Left renal pelvis (tissue), 4 donors: ENCODE results near the gene NEURL1. TPM values are rescaled to one million over a fixed set of nuclear protein-coding genes. Genes with fewer than 3 reads are reported as not detected.

Experiments used
- DNase-seq, 4 donors: peaks; one replicate each; pipeline ENCODE4 v3.0.0-alpha.2; 2013; ENCODE audit warnings: low read depth in 4 of 4, low spot score in 3 of 4
- polyA plus RNA-seq, 4 donors: library from polyadenylated mRNA; unstranded; fragments of 120-200 nt; gene quantifications; one replicate each; pipeline ENCODE4 v1.2.1, GENCODE V29; 2013; ENCODE audit not compliant: insufficient read length in 4 of 4

Gene NEURL1
- polyA plus RNA-seq, 4 donors = 0.83 to 3.3 (median 0.92) TPM

GRCh38 chr10:103543617-103544525 is 50.4 kb downstream of the NEURL1 start:
- no peak for DNase-seq

GRCh38 chr10:103544657-103545310 is 51.3 kb downstream of the NEURL1 start:
- no peak for DNase-seq

GRCh38 chr10:103545366-103545765 is 51.9 kb downstream of the NEURL1 start:
- no peak for DNase-seq

- DNase-seq = no peak
Measured at GRCh38 chr10:103545771-103546281, 52.3 kb downstream of the NEURL1 start.

- no peak for DNase-seq
Measured at GRCh38 chr10:103546401-103546800, 52.9 kb downstream of the NEURL1 start.

- no peak for DNase-seq
Measured at GRCh38 chr10:103547391-103547946, 54.0 kb downstream of the NEURL1 start.

GRCh38 chr10:103548006-103548405 is 54.5 kb downstream of the NEURL1 start:
- no peak for DNase-seq

GRCh38 chr10:103548581-103549348 is 55.3 kb downstream of the NEURL1 start:
- DNase-seq = no peak

- DNase-seq = no peak
Measured at GRCh38 chr10:103549349-103549685, 55.8 kb downstream of the NEURL1 start.

GRCh38 chr10:103550229-103550628 is 56.7 kb downstream of the NEURL1 start:
- no peak for DNase-seq

GRCh38 chr10:103551619-103552602 is 58.4 kb downstream of the NEURL1 start:
- DNase-seq = no peak

GRCh38 chr10:103552856-103553742 is 59.6 kb downstream of the NEURL1 start:
- no peak for DNase-seq

GRCh38 chr10:103553743-103554487 is 60.4 kb downstream of the NEURL1 start:
- no peak for DNase-seq

- DNase-seq = peak in 2 of 4 donors; percentile 36 to 54
Measured at GRCh38 chr10:103554488-103555324, 61.2 kb downstream of the NEURL1 start.

- DNase-seq = no peak
Measured at GRCh38 chr10:103555325-103555649, 61.8 kb downstream of the NEURL1 start.

- no peak for DNase-seq
Measured at GRCh38 chr10:103555712-103556111, 62.2 kb downstream of the NEURL1 start.

GRCh38 chr10:103556383-103557007 is 63.0 kb downstream of the NEURL1 start:
- DNase-seq = no peak
